ENCODE data around the gene MSANTD4. TPM values are rescaled to one million over a fixed set of nuclear protein-coding genes. Genes with fewer than 3 reads are reported as not detected.

The MSANTD4 gene
- polyA plus RNA-seq, 1 donor from 2014 or later = 6.6 TPM

DNA sequence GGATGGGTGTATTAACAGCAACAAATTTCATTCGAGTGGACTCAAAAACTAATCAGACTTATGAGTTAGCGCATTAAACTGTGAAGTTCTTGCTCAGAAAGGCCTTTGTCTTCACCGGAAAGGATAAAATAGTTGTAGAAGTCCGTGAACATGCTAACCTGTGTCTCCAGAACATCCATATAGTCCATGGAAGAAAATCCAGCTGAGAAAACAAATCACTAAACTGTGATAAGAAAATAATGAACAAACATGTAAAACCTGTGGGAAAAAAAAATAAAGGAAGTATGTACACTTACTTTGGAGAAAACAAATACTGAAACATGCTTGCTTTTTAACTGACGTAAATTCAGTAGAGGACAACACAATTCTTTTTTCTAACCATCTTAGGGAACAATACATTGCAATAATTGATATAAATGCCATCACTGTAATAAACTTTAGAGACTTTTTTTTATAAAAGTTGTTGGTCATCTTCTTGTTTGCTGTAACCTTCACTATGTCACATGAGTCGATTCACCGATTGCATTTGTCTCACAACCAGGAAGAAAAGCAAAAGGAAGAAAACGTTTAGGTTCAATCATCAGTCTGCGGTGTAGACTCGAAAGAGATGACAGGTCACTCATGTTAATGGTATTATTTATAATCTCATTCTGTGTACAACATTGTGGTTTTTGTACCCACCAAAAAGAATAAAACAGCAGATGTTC lies 41.9 kb downstream of the MSANTD4 start:
- Mint-ChIP-seq H3K27ac (no peak overlapping the region), H3K4me1 (no peaks in the 10 kb centered on the region), H3K36me3 (no peaks in the 10 kb centered on the region), H3K27me3 (no peaks in the 10 kb centered on the region), H3K9me3 (no peaks in the 10 kb centered on the region), H3K4me3 (no peak overlapping the region)

DNA sequence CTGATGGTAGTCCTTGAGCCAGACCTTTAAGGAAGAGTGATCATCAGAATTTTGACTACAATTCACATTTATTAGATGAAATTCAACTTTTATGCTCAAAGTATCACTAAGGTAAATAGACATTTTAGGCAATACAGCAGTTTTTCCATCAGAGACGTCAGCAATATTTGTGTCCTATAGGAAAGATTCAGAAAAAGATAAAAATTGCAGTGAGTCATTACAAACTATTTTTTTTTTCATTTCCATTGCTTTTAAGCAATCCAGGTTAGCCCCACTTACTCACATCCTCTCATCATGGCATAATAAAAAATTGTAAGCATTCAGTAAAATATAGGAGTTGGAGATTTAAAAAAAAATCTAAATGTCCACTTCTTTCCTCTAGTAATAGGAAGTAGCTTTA lies 46.9 kb downstream of the MSANTD4 start:
- Mint-ChIP-seq H3K9me3 (no peaks in the 10 kb centered on the region), H3K36me3 (no peaks in the 10 kb centered on the region), H3K4me3 (no peak overlapping the region), H3K4me1 (no peaks in the 10 kb centered on the region), H3K27ac (no peak overlapping the region), H3K27me3 (no peaks in the 10 kb centered on the region)

DNA sequence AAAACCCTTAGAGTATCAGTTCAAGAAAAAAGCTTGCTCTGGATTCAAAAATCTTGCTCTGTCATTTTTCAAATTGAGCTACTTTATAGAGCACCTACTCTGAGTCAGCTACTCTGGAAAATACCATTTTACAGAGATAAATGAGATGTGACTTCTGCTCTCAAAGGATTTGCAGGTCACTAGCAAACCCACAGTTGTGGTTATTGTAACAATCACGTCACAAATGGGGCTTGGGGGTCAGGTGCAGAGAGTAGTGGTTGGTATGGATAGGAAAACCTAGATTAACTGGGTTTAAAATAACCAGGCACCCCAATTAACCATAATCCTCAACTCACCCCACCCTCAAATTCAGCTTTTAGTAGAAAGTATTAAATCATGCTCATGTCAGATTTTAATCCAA lies 52.3 kb downstream of the MSANTD4 start:
- no peak overlapping the region for H3K27ac Mint-ChIP-seq
- H3K27me3 Mint-ChIP-seq = no peaks in the 10 kb centered on the region
- H3K36me3 Mint-ChIP-seq = no peaks in the 10 kb centered on the region
- H3K4me3 Mint-ChIP-seq = no peak overlapping the region
- H3K4me1 Mint-ChIP-seq = no peaks in the 10 kb centered on the region
- H3K9me3 Mint-ChIP-seq = no peaks in the 10 kb centered on the region

DNA sequence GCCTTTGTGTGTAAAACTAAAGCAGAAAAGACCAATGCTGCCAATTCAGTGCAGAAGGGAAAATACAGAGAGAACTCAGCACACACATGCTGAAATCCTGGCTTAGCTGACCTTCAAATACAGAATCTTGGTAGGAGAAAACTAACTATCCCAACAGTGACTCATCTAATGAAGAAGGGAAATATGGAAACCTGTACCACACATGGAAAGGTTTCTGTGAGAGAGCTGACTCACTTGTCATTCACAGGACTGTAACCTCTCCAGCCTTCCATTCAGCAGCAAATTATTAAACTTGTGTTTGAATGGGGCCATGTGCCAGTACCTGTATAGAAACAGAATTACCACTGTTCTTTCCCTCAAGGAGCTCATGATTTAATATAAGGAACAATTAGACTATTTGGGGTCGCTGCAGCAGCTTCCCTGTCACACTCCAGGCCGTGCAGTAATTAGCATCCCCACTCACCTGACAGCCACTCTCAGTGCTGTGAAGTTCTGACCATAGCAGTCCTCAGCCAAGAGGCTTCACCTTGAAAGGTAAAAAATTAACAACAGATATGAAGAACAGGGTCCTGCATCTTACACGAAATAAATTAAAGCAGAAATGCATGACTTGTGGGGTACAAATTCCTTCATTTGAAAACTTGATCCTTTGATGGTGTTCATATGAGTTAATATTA lies 53.9 kb downstream of the MSANTD4 start:
- no peaks in the 10 kb centered on the region for H3K36me3 Mint-ChIP-seq
- H3K27ac Mint-ChIP-seq = no peak overlapping the region
- no peaks in the 10 kb centered on the region for H3K27me3 Mint-ChIP-seq
- H3K4me1 Mint-ChIP-seq = no peaks in the 10 kb centered on the region
- no peak overlapping the region for H3K4me3 Mint-ChIP-seq
- H3K9me3 Mint-ChIP-seq = no peaks in the 10 kb centered on the region

DNA sequence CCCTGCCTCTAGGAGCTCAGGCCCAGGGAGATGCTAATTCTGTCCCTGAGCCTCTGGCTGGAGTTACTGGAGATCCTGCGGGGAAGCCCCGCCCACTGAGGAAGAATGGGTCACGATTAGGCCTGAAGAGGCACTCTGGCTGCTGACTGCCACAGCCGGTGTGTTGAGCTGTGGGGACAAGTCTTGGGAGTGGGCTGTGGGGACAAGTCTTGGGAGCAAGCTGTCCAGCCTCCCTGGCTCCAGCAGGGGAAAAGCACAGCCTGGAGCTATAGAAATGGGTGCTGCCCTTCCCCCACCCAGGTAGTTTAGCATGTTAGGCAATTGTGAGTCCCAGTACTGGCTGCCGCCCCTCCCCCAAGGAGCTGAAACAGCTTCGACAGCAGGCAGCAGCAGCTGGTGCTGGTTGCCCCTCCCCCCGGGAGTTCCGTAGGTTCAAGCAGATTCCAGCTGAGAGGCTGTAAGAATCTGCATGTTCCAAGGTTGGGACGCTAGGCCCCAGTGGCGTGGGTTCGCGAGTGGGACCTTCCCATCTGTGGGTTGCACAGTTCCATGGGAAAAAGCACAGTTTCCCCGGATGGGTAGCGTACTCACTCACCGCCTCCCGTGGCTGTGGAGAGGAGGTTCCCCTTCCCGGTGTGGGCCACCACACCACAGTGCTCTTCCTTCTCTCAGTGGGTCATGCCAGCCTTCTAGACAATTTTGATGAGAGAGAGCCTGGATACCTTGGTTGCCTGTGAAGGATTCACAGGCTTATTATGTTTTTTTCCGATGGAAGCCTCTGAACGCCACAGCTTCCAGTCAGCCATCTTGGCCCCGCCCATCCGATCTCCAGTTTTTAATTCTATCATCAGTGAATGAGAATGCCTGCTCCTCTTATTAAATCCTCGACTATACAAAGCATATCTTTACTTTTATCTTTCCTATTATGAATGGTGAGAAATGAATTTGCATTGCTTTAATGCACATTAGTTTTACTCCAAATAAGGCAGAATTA lies 61.5 kb downstream of the MSANTD4 start:
- no peaks in the 10 kb centered on the region for H3K36me3 Mint-ChIP-seq
- peaks cover 2% of the 10 kb centered on the region for H3K27me3 Mint-ChIP-seq
- H3K4me3 Mint-ChIP-seq = no peak overlapping the region
- H3K9me3 Mint-ChIP-seq = peaks cover 3 to 11% (median 4%) of the 10 kb centered on the region in 3 donors
- H3K27ac Mint-ChIP-seq = no peak overlapping the region
- H3K4me1 Mint-ChIP-seq = no peaks in the 10 kb centered on the region

Other genes starting within 250 kb of the MSANTD4 start
- 16.0 TPM for gene KBTBD3, start 55.1 kb upstream of the MSANTD4 start, polyA plus RNA-seq
- 55.4 TPM for gene AASDHPPT, start 55.4 kb upstream of the MSANTD4 start, polyA plus RNA-seq

Data from IgD-negative memory B cell (primary cell).